Stimulated activated CD8-positive, alpha-beta memory T cell treated with anti-CD3 and anti-CD28 coated beads, Interleukin-15, amount 100 ng/mL, for 48 hours (primary cell): ENCODE data around the gene SOX8.
"Not testable (repeated sequence)": the region's sequence is repeated elsewhere in the genome, so short reads cannot be mapped to it uniquely, and the experiment has no call there.

Experiments
- DNase-seq, 2 donors: peaks; one replicate each; pipeline ENCODE4 v3.0.0-alpha.2; 2020; ENCODE audit warnings: low read depth in 2 of 2

SOX8 gene

DNA sequence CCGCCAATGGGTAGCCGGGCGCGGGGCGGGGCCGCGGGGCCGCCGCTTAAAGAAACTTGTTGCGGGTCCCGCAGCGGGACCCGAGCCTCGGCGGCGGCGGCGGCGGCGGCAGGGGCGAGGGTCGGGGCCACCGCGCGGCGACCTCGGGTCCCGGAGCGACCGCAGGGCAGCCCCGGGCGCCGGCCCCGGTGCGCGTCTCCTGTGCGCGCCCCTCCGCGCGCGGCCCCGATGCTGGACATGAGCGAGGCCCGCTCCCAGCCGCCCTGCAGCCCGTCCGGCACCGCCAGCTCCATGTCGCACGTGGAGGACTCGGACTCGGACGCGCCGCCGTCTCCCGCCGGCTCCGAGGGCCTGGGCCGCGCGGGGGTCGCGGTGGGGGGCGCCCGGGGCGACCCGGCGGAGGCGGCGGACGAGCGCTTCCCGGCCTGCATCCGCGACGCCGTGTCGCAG lies at the start of gene SOX8:
Gene SOX8, plus strand, starts transcription at position 76 of the 450 bp plus-strand sequence. Its CDS starts 153 bp downstream, at position 229.
- no peak for DNase-seq

DNA sequence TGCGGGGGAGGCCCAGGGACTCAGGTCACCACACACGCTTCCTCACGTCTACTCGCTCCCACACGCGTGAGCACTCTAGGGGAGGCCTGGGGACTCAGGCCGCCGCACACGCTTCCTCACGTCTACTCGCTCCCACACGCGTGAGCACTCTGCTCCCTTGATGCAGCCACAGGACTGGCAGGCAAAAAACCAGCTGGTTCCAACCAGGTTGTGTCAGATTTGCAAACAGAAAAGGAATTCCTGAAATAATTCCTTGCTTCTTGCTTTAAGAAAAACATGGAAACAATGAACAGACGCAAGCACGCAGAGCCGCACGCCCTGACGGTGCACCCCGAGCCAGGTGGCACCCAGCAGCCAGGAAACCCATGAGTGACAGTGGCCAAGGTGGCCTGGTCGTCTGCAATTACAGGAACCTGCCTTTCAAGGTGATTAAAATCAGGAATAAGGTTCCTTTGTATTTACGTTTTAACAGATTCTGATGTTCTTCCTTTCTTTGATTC lies 48.7 kb upstream of the SOX8 start:
- no peak for DNase-seq

DNA sequence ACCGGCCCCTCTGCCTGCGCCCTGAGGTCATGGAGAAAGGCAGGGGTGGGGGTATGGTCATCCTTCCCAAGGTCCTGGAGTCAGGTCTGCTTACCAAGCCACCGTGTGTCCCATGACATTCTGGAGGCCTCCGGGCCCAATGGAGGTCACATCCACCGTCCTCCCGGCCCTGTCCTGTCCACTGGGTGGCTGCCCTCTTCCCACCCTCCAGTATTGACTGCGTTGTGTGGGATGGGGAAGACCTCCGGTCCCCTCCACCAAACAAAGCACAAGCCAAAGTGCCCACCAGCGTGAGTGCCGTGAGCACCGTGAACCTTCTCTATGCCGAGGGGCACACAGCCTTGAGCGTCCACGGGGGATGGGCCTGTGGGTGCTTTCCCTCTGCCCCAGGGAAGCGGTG lies 48.0 kb upstream of the SOX8 start:
- no peak for DNase-seq

DNA sequence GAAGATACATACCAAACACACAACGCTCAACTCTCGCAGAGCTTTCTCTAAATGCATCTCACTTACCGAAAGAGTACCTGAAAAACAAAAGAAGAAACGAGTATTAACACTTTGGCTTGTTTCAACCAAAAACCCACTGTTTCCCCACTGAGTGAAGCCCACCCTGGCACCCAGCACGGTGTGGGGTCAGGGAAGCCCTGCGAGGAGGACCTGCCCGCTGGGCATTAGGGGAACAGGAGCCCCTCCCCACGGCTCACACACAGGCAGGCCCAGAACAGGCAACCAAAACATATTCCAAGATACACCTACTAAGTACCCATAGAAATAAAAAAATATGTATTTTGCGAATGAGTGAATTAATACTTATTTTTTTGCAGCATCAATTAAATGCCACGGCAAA lies 47.4 kb upstream of the SOX8 start:
- DNase-seq: no peak

DNA sequence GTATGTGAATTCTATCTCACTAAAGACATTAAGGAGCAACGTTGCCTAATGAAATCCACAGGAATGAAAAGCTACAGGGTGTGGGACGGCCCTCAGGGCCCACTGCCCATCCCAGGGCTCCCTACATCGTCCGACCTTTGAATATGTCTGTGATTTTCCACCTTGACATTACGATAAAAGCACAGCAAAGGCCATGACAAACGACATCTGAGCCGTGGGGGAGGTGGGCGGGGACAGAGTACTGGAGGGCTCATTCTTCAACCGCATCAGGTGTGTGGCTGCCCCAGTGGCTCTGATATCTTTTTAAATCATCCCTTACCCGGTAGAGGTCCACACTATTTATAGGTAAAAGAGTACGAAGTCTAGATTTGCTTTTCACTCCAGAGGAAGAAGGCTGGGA lies 45.9 kb upstream of the SOX8 start:
- no peak for DNase-seq

DNA sequence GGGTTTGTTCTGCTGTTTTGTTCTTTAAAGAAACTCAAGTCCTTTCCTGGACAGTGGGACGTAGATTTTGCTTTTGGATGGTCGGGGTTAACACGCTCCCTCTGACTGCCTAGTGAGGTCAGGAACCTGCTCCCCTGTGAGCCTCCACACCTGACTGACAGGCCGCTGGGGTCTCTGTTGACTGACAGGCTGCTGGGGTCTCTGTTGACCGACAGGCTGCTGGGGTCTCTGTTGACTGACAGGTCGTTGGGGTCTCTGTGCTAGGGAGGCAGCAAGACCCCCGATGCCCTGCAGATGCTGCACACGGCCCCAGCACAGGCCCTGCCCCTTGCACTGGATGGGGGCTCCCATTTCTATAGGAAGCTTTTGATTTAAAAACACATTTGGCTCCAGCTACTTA lies 44.3 kb upstream of the SOX8 start:
- DNase-seq: no peak

GRCh38 chr16:937723-938122 lies 43.8 kb upstream of the SOX8 start:
- no peak for DNase-seq

- no peak for DNase-seq
Observed at GRCh38 chr16:938136-938535, 43.4 kb upstream of the SOX8 start.

DNA sequence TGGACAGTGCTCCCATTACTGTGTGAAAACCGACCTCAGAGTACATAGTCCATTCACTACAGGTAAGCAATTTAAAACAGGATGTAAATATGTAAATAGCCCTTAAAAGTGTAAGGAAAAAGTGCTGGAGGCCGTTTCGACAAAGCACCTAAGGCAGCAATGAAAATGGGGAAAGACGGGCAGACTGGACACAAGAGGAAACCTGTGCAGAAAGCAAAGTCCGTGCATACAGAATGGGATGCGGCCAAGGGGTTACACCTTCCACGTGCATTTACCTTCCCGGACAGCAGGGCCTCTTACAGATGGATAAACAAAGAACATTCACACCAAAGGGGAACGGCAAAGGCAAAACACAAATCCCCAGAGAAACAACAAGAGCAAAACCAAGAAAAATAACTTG lies 42.8 kb upstream of the SOX8 start:
- DNase-seq: no peak

DNA sequence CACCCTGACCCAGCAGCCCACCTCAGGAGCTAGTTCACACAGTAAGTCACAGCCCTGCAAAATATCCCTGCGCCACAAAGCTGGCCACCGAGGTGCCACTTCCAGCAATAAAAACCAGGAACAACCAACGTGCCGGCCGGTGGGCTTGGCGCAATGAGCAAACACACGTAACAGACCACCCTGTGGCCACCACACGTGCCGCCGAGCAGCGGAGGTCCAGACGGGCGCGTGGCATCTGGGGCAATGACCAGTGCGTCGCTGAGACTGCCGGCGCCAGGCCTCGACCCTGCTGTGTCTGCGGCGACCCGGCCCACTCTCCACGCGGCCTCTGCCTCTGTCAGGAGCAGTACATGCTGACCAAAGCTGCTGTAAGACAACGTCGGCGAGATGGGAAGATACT lies 42.3 kb upstream of the SOX8 start:
- DNase-seq: no peak

DNA sequence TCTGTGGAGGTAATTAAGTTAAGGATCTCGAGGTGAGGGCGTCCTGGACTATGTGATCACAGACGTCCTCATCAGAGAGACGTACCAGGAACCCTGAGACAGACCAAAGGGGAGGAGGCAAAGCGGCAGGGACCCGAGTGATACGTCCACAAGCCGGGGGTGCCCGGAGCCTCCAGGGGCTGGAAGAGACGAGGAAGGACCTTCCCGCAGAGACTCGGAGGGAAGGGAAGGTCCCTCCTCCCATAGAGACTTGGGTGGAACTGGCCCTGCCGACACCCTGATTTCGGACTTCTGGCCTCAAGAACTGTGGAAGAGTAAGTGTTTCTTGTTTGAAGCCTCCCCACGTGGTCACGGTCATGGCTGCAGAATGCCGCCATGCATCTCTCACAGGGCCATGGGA lies 41.6 kb upstream of the SOX8 start:
- DNase-seq: no peak

DNA sequence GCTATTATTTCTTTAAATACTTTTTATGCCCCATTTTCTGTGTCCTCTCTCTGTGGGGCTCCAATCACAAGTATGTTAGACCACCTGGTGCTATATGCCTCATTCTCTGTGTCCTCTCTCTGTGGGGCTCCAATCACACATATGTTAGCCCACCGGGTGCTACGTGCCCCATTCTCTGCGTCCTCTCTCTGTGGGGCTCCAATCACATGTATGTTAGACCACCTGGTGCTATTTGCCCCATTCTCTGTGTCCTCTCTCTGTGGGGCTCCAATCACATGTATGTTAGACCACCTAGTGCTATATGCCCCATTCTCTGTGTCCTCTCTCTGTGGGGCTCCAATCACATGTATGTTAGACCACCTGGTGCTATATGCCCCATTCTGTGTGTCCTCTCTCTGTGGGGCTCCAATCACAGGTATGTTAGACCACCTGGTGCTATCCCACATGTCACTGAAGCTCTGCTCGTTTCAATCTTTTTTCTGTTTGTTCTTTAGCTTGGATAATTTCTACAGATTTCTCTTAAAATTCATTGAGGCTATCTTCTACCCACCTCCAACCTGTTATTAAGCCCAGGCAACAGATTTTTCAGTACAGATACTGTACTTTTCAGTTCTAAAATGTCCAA lies 39.0 kb upstream of the SOX8 start:
- DNase-seq: no peak

- DNase-seq: no peak
Observed at GRCh38 chr16:943971-944370, 37.6 kb upstream of the SOX8 start.

DNA sequence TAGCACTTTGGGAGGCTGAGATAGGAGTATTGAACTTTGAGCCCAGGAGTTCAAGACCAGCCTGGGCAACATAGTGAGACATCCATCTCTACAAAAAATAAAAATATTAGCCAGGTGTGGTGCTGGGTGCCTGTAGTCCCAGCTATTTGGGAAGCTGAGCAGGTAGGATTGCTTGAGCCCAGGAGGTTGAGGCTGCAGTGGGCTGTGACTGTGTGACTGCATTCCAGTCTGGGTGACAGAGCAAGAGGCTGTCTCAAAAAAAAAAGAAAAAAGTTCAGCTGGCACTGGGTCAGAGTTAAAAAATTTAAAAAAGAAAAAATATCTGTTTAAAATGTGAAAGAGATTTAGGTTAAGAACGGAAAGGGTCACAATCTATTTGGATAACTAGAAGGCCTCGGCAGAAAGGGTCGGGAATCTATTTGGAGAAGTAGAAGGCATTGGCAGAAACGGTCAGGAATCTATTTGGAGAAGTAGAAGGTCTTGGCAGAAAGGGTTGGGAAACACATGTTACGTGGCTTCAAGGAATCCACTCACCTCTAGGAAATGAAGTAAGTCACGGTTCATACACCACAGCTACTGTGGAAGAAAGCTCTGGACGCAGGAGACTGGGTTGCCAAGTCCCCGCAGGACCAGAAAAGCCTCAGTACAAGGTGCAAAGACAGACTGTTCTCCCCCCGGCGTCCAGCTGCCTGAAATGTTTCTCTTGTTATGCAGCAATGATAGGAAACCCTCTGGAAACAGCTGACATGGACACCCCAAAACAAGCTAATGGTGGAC lies 36.1 kb upstream of the SOX8 start:
- DNase-seq: no peak

GRCh38 chr16:946048-946395 lies 35.5 kb upstream of the SOX8 start:
- no peak for DNase-seq

- DNase-seq: no peak
Observed at GRCh38 chr16:947255-947921, 34.2 kb upstream of the SOX8 start.

DNA sequence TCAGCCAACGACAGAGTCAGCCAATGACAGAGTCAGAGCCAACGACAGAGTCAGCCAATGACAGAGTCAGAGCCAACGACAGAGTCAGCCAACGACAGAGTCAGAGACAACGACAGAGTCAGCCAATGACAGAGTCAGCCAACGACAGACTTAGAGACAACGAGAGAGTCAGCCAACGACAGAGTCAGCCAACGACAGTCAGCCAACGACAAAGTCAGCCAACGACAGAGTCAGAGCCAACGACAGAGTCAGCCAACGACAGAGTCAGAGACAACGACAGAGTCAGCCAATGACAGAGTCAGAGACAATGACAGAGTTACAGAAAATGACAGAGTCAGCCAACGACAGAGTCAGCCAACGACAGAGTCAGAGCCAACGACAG lies 33.7 kb upstream of the SOX8 start:
- DNase-seq: not testable (repeated sequence)

- not testable (repeated sequence) for DNase-seq
Observed at GRCh38 chr16:948767-949166, 32.8 kb upstream of the SOX8 start.

DNA sequence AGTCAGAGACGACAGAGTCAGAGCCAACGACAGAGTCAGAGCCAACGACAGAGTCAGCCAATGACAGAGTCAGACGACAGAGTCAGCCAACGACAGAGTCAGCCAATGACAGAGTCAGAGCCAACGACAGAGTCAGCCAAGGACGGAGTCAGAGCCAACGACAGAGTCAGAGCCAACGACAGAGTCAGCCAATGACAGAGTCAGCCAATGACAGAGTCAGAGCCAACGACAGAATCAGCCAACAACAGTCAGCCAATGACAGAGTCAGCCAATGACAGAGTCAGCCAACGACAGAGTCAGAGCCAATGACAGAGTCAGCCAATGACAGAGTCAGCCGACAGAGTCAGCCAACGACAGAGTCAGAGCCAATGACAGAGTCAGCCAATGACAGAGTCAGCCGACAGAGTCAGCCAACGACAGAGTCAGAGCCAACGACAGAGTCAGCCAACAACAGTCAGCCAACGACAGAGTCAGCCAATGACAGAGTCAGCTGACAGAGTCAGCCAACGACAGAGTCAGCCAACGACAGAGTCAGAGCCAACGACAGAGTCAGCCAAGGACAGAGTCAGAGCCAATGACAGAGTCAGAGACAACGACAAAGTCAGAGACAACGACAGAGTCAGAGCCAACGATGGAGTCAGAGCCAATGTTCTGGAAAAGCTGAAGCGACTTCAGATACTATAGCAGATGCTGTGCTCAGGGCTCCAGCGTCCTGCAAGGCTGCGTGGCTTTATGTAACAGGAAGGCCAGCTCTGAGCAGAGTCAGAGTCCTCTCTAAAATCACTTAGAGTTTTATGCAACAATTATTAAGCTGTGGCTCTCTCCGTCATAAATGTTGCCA lies 30.6 kb upstream of the SOX8 start:
- DNase-seq: not testable (repeated sequence)

DNA sequence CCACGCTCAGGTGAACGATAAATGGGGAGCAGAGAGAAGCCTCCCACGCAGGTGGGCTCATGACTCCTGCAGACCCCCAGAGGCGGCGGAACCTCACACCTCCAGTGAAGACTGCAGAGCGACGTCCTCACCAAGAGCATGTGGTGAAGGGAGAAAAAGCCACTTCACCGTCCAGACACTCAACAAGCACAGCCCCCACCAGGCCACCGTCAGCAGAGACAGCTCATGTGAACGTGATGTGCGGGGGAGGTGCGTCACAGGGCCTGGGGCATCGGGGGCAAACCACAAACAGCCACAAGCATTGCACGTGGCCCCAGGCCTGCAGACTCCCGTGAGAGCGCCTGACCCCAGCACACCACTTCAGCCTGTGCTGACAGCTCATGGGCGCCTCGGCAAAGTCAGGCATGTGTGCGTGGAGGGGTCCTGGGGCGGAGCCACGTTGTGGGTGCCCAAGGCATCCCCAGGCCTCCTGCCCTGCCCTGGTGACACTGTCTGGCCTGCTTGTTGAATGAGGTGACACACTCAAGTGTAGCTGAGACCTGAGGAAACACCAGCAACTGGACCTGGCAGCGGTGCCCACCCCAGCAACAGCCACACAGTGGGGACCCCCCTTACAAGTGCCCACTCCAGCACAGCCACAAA lies 29.8 kb upstream of the SOX8 start:
- no peak for DNase-seq

DNA sequence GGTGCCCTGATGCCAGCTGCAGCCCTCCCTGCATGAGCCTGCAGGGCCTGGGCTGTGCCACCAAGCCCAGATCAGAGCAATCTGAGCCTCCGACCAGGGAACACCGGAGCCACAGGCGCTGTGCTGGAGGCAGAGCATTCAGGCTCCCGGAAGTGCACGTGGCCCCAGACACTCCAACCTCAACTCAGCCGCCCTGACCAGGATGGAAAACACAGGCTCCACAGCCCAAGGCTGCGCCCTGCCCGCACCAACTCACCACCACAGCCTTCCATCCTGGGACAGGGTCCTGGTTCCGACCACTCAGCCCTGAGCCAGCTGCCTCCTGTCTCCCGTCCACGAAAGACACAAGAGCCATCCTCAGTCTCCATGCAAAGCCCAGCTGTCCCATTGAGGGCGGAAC lies 29.2 kb upstream of the SOX8 start:
- DNase-seq: no peak
